HepG2 (cell line): ENCODE data around the gene NOSIP. TPM values are rescaled to one million over a fixed set of nuclear protein-coding genes. Genes with fewer than 3 reads are reported as not detected.

Source experiments
- BCLAF1 ChIP-seq: fragments of 450-650 bp; IDR thresholded peaks from 2 replicates; pipeline ENCODE4 v1.6.1; 2017; ENCODE audit warnings: mild to moderate bottlenecking
- ISL2 ChIP-seq: sonication (generic); formaldehyde crosslinking; IDR thresholded peaks from 2 replicates; pipeline ENCODE4 v1.5.0; 2020; ENCODE audit warnings: missing genetic modification reagents
- KDM4B ChIP-seq: sonication (generic); formaldehyde crosslinking; IDR thresholded peaks from 2 replicates; pipeline ENCODE4 v1.4.0; 2020; ENCODE audit warnings: missing genetic modification reagents
- PPARG ChIP-seq: conservative IDR thresholded peaks from 2 replicates; pipeline ENCODE4 v1.6.1; 2016; ENCODE audit warnings: missing biosample characterization, missing genetic modification reagents
- SMYD3 ChIP-seq: sonication (generic); formaldehyde crosslinking; IDR thresholded peaks from 2 replicates; pipeline ENCODE4 v1.8.1; 2023; ENCODE audit warnings: mild to moderate bottlenecking, missing genetic modification reagents
- XBP1 ChIP-seq: sonication (generic); formaldehyde crosslinking; IDR thresholded peaks from 2 replicates; pipeline ENCODE4 v1.5.0; 2020; ENCODE audit warnings: missing genetic modification reagents
- ZBTB37 ChIP-seq: sonication (generic); formaldehyde crosslinking; IDR thresholded peaks from 2 replicates; pipeline ENCODE4 v1.4.0; 2020; ENCODE audit warnings: mild to moderate bottlenecking, missing genetic modification reagents
- ZBTB4 ChIP-seq: sonication (generic); formaldehyde crosslinking; IDR thresholded peaks from 2 replicates; pipeline ENCODE4 v1.4.0; 2020; ENCODE audit warnings: missing genetic modification reagents, mild to moderate bottlenecking, borderline replicate concordance
- ZIK1 ChIP-seq: sonication (generic); formaldehyde crosslinking; IDR thresholded peaks from 2 replicates; pipeline ENCODE4 v1.5.0; 2020; ENCODE audit warnings: mild to moderate bottlenecking, low read depth, missing genetic modification reagents, borderline replicate concordance
- ZNF441 ChIP-seq: sonication (generic); formaldehyde crosslinking; IDR thresholded peaks from 2 replicates; pipeline ENCODE4 v1.7.0; 2021; ENCODE audit warnings: missing genetic modification reagents, borderline replicate concordance
- polyA plus RNA-seq, 8 experiments: library from polyadenylated mRNA; depleted of rRNA in 3 of 8; stranded (reverse) in 7 of 8; unstranded in 1 of 8; fragments of >200 nt; fragmentation: Illumina TruSeq in 4 of 8; extraction: Trizol in 4 of 8; gene quantifications; 2 replicates each; pipeline versions ENCODE4 v1.2.1 to v1.2.3, GENCODE V29; 2011 to 2016; ENCODE audit warnings: low read depth in 4 of 8, missing spikeins in 1 of 8, mixed read lengths in 1 of 8; ENCODE audit not compliant: insufficient read depth in 1 of 8
- total RNA-seq, 5 experiments: library from RNA; depleted of rRNA; stranded (reverse); fragments of >200 nt; fragmentation: Illumina TruSeq; extraction: Trizol; gene quantifications; 2 replicates each; pipeline ENCODE4 v1.2.3, GENCODE V29; 2016; ENCODE audit warnings: low read depth in 1 of 5
- TF ChIP-seq, protein P1 (sequence below): IDR thresholded peaks from 2 replicates; pipeline ENCODE4 v1.4.0; 2020; ENCODE audit warnings: mild to moderate bottlenecking, missing genetic modification reagents
- TF ChIP-seq, protein P2 (sequence below): sonication (generic); formaldehyde crosslinking; IDR thresholded peaks from 2 replicates; pipeline ENCODE4 v1.8.0; 2022; ENCODE audit warnings: missing genetic modification reagents, mild to moderate bottlenecking, borderline replicate concordance
- TF ChIP-seq, protein P3 (sequence below): sonication (generic); formaldehyde crosslinking; IDR thresholded peaks from 2 replicates; pipeline ENCODE4 v1.4.0; 2020; ENCODE audit warnings: missing genetic modification reagents

NOSIP gene
- total and polyA plus RNA-seq, 2 of the 13 experiments (the other 11 are each of a cell fraction or from before 2014, with no cell fraction given) = 54.3 to 78.0 TPM

GRCh38 chr19:49580264-49581006, at the start of gene NOSIP (continued):
- no peak for TF ChIP-seq XBP1 (CRISPR knock-in tag)
- TF ChIP-seq, protein P1, sequence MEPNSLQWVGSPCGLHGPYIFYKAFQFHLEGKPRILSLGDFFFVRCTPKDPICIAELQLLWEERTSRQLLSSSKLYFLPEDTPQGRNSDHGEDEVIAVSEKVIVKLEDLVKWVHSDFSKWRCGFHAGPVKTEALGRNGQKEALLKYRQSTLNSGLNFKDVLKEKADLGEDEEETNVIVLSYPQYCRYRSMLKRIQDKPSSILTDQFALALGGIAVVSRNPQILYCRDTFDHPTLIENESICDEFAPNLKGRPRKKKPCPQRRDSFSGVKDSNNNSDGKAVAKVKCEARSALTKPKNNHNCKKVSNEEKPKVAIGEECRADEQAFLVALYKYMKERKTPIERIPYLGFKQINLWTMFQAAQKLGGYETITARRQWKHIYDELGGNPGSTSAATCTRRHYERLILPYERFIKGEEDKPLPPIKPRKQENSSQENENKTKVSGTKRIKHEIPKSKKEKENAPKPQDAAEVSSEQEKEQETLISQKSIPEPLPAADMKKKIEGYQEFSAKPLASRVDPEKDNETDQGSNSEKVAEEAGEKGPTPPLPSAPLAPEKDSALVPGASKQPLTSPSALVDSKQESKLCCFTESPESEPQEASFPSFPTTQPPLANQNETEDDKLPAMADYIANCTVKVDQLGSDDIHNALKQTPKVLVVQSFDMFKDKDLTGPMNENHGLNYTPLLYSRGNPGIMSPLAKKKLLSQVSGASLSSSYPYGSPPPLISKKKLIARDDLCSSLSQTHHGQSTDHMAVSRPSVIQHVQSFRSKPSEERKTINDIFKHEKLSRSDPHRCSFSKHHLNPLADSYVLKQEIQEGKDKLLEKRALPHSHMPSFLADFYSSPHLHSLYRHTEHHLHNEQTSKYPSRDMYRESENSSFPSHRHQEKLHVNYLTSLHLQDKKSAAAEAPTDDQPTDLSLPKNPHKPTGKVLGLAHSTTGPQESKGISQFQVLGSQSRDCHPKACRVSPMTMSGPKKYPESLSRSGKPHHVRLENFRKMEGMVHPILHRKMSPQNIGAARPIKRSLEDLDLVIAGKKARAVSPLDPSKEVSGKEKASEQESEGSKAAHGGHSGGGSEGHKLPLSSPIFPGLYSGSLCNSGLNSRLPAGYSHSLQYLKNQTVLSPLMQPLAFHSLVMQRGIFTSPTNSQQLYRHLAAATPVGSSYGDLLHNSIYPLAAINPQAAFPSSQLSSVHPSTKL (CRISPR knock-in tag) = peak; percentile 66
- TF ChIP-seq PPARG (CRISPR knock-in tag) = peak; percentile 70
- TF ChIP-seq KDM4B = peak; percentile 71
- TF ChIP-seq ZBTB37 (CRISPR knock-in tag) = no peak
- TF ChIP-seq, protein P2, sequence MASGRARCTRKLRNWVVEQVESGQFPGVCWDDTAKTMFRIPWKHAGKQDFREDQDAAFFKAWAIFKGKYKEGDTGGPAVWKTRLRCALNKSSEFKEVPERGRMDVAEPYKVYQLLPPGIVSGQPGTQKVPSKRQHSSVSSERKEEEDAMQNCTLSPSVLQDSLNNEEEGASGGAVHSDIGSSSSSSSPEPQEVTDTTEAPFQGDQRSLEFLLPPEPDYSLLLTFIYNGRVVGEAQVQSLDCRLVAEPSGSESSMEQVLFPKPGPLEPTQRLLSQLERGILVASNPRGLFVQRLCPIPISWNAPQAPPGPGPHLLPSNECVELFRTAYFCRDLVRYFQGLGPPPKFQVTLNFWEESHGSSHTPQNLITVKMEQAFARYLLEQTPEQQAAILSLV = no peak
- TF ChIP-seq ISL2 (CRISPR knock-in tag) = peak; percentile 79
- 0 out of 2 replicates have a peak, but pooled peaks have one; percentile 32 for TF ChIP-seq ZNF441 (CRISPR knock-in tag)
- TF ChIP-seq, protein P3, sequence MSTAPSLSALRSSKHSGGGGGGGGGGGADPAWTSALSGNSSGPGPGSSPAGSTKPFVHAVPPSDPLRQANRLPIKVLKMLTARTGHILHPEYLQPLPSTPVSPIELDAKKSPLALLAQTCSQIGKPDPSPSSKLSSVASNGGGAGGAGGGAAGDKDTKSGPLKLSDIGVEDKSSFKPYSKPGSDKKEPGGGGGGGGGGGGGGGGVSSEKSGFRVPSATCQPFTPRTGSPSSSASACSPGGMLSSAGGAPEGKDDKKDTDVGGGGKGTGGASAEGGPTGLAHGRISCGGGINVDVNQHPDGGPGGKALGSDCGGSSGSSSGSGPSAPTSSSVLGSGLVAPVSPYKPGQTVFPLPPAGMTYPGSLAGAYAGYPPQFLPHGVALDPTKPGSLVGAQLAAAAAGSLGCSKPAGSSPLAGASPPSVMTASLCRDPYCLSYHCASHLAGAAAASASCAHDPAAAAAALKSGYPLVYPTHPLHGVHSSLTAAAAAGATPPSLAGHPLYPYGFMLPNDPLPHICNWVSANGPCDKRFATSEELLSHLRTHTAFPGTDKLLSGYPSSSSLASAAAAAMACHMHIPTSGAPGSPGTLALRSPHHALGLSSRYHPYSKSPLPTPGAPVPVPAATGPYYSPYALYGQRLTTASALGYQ (CRISPR knock-in tag) = 0 out of 2 replicates have a peak, but pooled peaks have one; percentile 32
- no peak for TF ChIP-seq ZIK1 (CRISPR knock-in tag)
- no peak for TF ChIP-seq ZBTB4 (CRISPR knock-in tag)
- TF ChIP-seq BCLAF1 = no peak
- no peak for TF ChIP-seq SMYD3 (CRISPR knock-in tag)
